Stimulated activated CD8-positive, alpha-beta memory T cell treated with anti-CD3 and anti-CD28 coated beads, Interleukin-12 subunit alpha, Interleukin-12 subunit beta, amount 100 ng/mL, for 24 hours (primary cell): ENCODE data around the gene ELFN1.
"Not testable (repeated sequence)": the region's sequence is repeated elsewhere in the genome, so short reads cannot be mapped to it uniquely, and the experiment has no call there.

Source experiments
- DNase-seq: peaks from one replicate; pipeline ENCODE4 v3.0.0-alpha.2; 2020; ENCODE audit errors: extremely low read depth

ELFN1 gene

DNA sequence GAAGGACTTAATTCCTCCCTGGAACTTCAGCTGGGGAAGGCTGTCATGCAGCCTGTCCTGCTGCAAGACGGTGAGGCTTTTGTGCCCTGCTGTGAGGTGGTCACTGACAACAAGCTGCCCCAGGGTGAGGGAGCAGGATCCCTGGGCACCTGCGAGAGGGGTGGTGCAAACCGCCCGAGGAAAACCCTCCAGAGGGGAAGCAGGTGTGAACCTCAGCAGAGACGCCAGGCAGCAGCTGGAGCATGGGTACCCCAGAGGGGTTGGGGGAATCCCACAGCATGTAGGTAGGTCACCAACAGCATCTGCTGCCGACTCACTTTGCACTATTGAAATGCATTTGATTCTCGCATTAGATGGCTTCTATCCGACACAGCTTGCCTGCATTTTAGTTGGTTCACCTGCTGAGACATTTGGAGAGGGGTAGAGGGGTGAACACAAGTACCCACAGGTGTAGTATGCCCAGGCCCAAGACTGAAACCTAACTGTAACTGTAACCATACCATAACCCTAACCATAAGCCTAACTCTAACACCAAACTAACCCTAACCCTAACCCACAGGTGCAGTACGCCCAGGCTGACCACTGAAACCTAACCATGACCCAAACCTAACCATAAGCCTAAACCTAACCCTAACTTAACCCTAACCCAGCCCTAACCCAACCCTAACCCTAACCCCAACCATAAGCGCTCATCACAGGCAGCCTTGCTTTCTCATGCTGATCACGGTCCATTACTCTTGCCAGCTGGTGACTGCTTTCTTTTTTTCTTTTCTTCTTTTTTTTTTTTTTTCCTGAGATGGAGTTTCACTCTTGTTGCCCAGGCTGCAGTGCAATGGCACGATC, 85.9 kb downstream of the ELFN1 start:
- DNase-seq: no peak

DNA sequence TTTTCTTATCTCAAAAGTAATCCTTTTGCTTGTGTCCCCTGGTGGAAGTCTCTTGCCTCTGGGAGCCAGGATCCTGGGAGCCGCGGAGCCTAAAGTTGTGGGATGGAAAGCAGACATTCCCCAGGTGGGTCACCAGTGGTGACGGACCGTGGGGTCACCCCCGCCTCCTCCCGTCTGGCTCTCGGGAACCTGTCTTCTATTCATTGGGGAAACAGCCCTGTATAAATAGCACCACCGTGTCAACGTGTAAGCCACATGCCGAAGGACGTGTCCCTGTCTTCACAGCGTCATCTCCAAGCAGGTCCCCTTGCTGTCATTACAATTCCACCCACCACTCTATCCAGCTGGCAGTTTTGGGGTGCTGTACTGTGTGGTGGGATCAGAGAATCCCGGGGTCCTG, 87.5 kb downstream of the ELFN1 start:
- no peak for DNase-seq

DNA sequence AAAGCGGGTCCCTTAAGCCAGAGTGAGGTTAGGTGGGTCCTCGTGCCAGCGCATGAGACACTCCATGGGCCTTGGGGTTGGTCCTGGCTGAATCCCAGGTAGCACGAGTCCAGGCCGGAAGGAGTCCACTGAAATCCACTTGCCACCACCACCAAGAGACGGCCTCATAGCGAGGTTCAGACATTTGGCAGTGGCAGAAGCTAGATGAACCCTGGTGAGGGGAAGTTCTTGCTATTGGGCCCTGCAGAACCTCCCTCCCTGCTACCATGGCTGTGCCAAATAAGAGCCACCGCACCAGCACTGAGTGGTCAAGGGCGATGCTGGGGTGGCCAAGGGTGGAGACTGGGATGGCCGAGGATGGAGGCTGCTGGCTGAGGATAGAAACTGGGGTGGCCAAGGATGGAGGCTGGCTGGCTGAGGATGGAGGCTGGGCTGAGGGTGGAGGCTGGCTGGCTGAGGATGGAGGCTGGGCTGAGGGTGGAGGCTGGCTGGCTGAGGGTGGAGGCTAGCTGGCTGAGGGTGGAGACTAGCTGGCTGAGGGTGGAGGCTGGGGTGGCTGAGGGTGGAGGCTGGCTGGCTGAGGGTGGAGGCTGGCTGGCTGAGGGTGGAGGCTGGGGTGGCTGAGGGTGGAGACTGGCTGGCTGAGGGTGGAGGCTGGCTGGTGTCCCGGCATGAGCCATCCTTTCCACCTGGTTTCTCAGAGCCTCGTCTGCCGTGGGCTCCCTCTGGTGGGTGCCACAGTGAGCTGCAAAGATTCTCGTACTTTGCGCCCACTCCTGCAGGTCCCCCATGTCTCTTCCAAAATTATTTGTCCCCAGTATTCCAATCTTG, 88.2 kb downstream of the ELFN1 start:
- no peak for DNase-seq

- DNase-seq: no peak
Measured at GRCh38 chr7:1758859-1759521, 88.9 kb downstream of the ELFN1 start.

- DNase-seq: no peak
Measured at GRCh38 chr7:1761097-1761496, 91.0 kb downstream of the ELFN1 start.

DNA sequence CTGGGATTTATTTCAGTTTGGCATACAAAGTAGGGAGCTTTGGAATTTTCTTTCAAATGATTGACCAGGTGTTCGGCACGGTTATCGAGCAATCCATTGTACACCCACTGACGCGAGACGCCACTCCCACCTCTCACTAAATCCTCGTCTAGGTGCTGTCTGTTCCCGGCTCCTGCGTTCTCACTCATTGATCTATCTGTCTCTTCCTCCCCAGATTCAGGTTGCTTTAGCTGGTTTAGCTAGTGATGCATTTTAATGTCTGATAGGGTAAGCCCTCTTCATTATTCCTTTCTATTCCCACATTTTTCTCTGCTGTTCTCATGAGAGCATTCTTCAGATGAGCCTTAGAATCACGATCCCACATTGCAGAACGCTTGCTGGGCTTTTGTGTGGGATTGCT, 91.7 kb downstream of the ELFN1 start:
- no peak for DNase-seq

- no peak for DNase-seq
Measured at GRCh38 chr7:1762238-1762945, 92.3 kb downstream of the ELFN1 start.

DNA sequence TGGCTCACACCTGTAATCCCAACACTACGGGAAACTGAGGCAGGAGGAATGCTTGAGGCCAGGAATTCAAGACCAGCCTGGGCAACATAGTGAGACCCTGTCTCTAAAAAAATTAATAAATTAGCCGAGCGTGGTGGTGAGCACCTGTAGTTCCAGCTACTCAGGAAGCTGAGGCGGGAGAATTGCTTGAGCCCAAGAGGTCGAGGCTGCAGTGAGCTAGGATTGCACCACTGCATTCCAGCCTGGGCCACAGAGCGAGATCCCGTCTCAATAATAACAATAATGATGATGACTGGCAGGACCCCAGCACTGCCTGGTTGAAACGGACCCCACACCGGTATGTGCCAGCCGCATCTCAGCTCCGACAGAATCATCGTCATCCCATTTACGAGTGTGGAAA, 93.0 kb downstream of the ELFN1 start:
- DNase-seq: no peak

GRCh38 chr7:1763911-1764310, 93.8 kb downstream of the ELFN1 start:
- DNase-seq: not testable (repeated sequence)

- no peak for DNase-seq
Measured at GRCh38 chr7:1765336-1765735, 95.3 kb downstream of the ELFN1 start.

GRCh38 chr7:1767524-1767923, 97.4 kb downstream of the ELFN1 start:
- no peak for DNase-seq

DNA sequence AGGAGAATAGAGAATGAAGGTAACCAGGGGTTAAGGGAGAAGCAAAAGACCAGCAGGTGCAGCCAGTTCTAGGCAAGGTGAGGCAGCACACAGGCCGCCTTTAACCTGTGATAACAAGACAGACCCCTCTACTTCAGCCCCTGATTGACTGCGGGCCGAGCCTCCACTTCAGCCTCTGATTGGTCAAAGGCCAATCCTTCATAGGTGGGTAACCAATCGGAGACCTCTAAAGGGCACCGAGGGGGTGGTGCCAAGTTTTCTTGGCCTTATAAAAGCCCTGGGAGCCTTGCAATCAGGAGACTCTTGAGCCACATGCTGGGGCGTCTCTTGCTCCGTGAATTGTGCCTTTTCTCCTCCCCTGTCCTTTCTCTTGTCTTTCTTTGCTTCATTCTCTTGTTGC, 98.8 kb downstream of the ELFN1 start:
- DNase-seq: no peak

DNA sequence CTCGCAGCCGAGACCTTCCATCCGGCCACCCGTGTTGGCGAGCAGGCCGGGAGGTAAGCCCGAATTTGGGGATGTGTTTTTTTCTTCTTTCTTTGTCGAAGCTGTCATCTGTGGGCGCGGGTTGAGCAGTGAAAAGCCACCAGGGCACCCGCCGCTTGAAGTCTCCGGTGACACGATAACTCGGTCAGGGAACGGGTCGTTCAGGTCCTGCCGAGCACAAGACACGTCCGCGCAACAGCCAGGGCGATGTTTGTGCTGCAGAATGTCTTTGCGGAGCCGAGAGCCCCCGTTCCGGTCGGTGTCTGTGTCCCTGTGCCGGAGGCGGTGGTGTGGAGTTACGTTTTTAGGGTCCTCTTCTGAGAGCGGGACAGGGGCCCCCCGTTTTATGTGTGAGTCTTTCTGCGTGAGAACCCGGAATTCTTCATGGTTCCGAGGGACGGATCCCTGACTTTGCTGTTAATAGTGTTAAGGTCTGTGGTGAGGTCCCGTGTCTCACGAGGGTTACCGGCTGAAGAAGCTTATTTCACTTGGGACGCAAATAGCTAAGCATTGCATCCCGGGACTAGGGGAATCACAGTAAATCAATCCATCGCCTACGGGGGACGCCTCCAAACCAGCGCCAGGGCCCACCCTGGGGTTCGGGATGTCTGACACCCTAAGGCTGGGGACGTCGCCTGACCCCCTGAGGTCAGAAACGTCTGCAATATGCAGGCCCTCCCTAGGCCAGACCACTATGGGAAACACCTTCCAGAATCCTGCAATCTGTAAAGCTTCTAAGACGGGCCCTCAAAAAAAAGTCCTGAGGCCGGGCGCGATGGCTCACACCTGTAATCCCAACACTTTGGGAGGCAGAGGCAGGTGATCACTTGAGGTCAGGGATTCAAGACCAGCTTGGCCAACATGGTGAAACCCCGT, 99.5 kb downstream of the ELFN1 start:
- no peak for DNase-seq

DNA sequence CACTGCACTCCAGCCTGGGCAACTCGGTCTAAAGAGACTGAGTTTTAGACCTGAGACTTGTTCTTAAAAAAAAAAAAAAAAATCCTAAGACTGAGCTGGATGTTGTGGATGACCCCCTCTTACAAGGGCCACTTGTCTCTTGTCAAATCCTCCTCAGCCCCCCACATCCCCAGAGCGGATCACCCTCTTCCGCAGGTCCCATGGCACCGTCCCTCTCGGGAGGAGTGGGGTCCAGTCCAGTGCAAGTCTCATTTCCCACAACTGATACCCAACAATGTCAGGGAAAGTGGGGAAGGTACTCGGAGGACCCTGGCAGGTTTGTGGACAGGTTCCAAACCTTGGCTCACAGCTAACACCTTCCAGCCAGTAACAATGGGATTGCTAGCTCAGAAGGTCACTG, 100.3 kb downstream of the ELFN1 start:
- DNase-seq: no peak

DNA sequence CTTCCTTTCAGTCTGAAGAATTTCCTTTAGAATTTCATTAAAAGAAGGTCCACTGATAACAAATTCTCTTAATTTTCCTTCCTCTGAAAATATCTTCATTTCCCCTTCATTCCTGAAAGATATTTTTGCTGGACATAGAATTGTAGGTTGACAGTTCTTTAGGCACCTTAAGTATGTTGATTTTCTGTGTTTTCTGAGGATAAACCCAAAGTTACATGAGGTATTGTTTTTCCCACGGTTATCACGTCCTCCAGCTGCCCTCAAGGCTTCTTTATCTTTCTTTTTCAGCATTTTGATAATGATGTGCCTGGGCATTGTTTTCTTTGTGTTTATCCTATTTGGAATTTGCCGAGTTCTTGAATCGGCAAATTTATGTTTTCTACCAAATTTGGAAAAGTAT, 105.3 kb downstream of the ELFN1 start:
- no peak for DNase-seq

DNA sequence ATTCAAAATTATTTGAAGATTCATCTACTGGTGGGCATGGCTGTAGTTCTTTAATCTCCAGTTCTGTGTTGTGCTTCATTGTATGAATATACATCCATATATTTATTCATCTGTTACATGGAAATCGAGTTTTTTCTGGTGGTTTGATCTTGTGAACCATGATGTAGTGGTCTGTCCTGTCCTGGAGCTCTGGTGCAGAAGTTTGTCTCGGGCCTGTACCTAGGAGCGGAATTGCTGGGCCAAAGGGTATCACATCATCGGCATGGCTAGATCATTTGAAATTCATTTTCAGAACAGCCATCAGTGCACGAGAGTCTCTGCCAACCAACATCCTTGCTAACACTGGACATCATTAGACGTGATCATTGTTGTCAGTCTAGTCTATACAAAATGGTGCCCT, 107.0 kb downstream of the ELFN1 start:
- DNase-seq: no peak

- DNase-seq: no peak
Measured at GRCh38 chr7:1779445-1779844, 109.4 kb downstream of the ELFN1 start.

GRCh38 chr7:1781369-1781768, 111.3 kb downstream of the ELFN1 start:
- DNase-seq: no peak

GRCh38 chr7:1785839-1786238, 115.8 kb downstream of the ELFN1 start:
- no peak for DNase-seq

- no peak for DNase-seq
Measured at GRCh38 chr7:1787241-1787640, 117.2 kb downstream of the ELFN1 start.

- no peak for DNase-seq
Measured at GRCh38 chr7:1787681-1788235, 117.7 kb downstream of the ELFN1 start.
